Peyer's patch (tissue), 4 donors: ENCODE data around the gene PDCD4. TPM values are rescaled to one million over a fixed set of nuclear protein-coding genes. Genes with fewer than 3 reads are reported as not detected.

Source experiments
- DNase-seq, 3 donors: peaks; one replicate each; pipeline ENCODE4 v3.0.0-alpha.2; 2017 to 2019
- H3K27ac ChIP-seq, 4 donors: fragments of 200-600 bp; sonication (generic); one replicate each; pipeline ENCODE4 v1.5.1; 2016 to 2019
- H3K27me3 ChIP-seq, 2 donors: fragments of 200-600 bp; sonication (generic); one replicate each; pipeline ENCODE4 v1.5.1; 2019
- H3K36me3 ChIP-seq, 3 donors: fragments of 200-600 bp; sonication (generic); one replicate each; pipeline ENCODE4 v1.5.1; 2016 to 2019
- H3K4me1 ChIP-seq, 4 donors: fragments of 200-600 bp; sonication (generic); one replicate each; pipeline ENCODE4 v1.5.1; 2016 to 2019
- H3K4me3 ChIP-seq, 4 donors: fragments of 200-600 bp; sonication (generic); 1 replicate in 3 of 4; 2 replicates in 1 of 4; pipeline ENCODE4 v1.5.1; 2016 to 2019; ENCODE audit warnings: mild to moderate bottlenecking in 1 of 4
- H3K9me3 ChIP-seq, 4 donors: fragments of 200-600 bp; sonication (generic); one replicate each; pipeline ENCODE4 v1.5.1; 2016 to 2019; ENCODE audit warnings: mild to moderate bottlenecking in 1 of 4
- POLR2A ChIP-seq, 2 donors: fragments of 450-650 bp; IDR thresholded peaks; one replicate each; pipeline ENCODE4 v1.5.1; 2017; ENCODE audit warnings: antibody characterized with exemption in 2 of 2, mild to moderate bottlenecking in 2 of 2, moderate library complexity in 2 of 2
- total RNA-seq, 4 donors: library from RNA; depleted of rRNA; stranded (reverse); fragments of >200 nt; gene quantifications; one replicate each; pipeline ENCODE4 v1.1.0, GENCODE V29; 2016
- TF ChIP-seq, protein P1 (sequence below), 6 experiments: fragments of 450-650 bp in 4 of 6; fragments of 200-600 bp in 2 of 6; sonication (generic) in 1 of 6; IDR thresholded peaks; one replicate each; pipeline ENCODE4 v1.5.1; 2017 to 2019; ENCODE audit warnings: antibody characterized with exemption in 6 of 6, mild to moderate bottlenecking in 3 of 6, moderate library complexity in 1 of 6

PDCD4 gene
- total RNA-seq, 4 donors from 2014 or later: 301 to 538 (median 330) TPM

DNA sequence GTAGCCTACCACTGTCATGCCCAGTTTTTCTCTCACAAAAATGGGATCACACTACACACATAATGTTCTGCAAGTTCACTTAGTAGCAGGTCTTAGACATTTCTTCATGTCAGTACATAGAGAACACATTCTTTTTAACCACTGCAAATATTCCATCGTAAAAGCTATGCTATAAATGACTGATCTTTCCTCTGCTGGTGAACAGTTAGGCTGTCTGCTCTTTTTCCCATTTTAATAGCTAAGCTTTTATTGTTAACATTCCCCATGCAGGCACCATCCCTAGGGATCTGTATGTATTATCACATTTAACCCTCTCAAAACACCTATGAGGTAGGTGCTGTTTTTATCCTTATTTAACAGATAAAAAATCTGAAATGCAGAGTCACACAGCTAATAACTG lies 46.2 kb upstream of the PDCD4 start:
- H3K27ac ChIP-seq: no peak overlapping the region

DNA sequence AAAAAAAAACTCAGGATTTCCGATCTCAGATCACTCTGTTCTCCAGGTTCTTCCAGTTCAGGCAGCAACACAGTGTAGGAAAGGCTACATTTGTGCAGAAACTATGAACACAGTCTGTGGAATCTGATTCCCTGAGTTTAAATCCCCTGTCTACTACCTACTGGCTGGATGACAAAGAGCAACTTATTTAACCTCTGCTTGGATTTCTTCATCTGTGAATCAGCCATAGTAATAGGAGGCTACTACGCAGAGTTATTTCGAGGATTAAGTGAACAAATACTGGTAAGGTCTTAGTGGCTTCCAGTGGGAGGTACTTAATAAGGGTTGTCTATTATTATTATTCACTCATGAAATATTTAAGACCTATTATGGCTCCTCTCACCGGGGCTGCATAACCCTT lies 44.3 kb upstream of the PDCD4 start:
- Histone ChIP-seq H3K36me3 (no peaks in the 10 kb centered on the region), H3K4me1 (peaks cover 0 to 13% (median 0%) of the 10 kb centered on the region in 4 donors), H3K27me3 (no peaks in the 10 kb centered on the region), H3K27ac (no peak overlapping the region), H3K9me3 (no peaks in the 10 kb centered on the region), H3K4me3 (no peak overlapping the region)
- no peak for DNase-seq
- no peak for TF ChIP-seq POLR2A (IDR thresholded peaks at IDR 0.05)
- TF ChIP-seq, protein P1, sequence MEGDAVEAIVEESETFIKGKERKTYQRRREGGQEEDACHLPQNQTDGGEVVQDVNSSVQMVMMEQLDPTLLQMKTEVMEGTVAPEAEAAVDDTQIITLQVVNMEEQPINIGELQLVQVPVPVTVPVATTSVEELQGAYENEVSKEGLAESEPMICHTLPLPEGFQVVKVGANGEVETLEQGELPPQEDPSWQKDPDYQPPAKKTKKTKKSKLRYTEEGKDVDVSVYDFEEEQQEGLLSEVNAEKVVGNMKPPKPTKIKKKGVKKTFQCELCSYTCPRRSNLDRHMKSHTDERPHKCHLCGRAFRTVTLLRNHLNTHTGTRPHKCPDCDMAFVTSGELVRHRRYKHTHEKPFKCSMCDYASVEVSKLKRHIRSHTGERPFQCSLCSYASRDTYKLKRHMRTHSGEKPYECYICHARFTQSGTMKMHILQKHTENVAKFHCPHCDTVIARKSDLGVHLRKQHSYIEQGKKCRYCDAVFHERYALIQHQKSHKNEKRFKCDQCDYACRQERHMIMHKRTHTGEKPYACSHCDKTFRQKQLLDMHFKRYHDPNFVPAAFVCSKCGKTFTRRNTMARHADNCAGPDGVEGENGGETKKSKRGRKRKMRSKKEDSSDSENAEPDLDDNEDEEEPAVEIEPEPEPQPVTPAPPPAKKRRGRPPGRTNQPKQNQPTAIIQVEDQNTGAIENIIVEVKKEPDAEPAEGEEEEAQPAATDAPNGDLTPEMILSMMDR (IDR thresholded peaks at IDR 0.05): no peak

More for the DNA sequence above, 46.2 kb upstream of the PDCD4 start:
- Histone ChIP-seq H3K4me1 (peaks cover 0 to 30% (median 0%) of the 10 kb centered on the region in 4 donors), H3K4me3 (no peak overlapping the region), H3K36me3 (no peaks in the 10 kb centered on the region), H3K9me3 (no peaks in the 10 kb centered on the region), H3K27me3 (no peaks in the 10 kb centered on the region)
- DNase-seq: no peak
- no peak for TF ChIP-seq POLR2A (IDR thresholded peaks at IDR 0.05)
- TF ChIP-seq, protein P1 (IDR thresholded peaks at IDR 0.05): no peak

DNA sequence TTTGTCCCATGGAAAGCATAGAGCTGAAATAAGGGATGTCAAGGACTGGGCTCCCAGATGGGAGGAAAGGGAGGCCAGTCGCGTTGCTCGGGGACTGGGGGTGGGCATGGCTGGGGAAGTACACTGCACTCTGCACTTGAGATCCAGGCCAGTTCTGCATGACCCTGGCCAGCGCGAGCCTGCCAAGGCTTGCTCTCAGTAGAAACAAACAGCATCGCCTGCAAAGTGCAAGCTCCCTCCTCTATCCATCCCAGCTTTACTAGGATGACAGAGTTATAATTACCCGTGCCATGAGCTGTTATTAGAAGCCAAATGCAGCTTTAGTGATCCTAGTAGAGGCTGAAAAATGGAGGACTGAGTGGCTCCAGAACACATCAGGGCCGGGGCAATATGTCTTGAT lies 43.9 kb upstream of the PDCD4 start:
- TF ChIP-seq POLR2A (IDR thresholded peaks at IDR 0.05): no peak
- TF ChIP-seq, protein P1 (IDR thresholded peaks at IDR 0.05): no peak
- Histone ChIP-seq H3K27me3 (no peaks in the 10 kb centered on the region), H3K36me3 (no peaks in the 10 kb centered on the region), H3K4me3 (no peak overlapping the region), H3K4me1 (peaks cover 0 to 13% (median 0%) of the 10 kb centered on the region in 4 donors), H3K27ac (no peak overlapping the region), H3K9me3 (no peaks in the 10 kb centered on the region)
- peak in 1 of 3 donors; percentile 43 for DNase-seq

- TF ChIP-seq, protein P1 (IDR thresholded peaks at IDR 0.05): no peak
- TF ChIP-seq POLR2A (IDR thresholded peaks at IDR 0.05): no peak
- H3K36me3 ChIP-seq: no peaks in the 10 kb centered on the region
- no peak overlapping the region for H3K27ac ChIP-seq
Measured at GRCh38 chr10:110828525-110828924, 43.2 kb upstream of the PDCD4 start.

DNA sequence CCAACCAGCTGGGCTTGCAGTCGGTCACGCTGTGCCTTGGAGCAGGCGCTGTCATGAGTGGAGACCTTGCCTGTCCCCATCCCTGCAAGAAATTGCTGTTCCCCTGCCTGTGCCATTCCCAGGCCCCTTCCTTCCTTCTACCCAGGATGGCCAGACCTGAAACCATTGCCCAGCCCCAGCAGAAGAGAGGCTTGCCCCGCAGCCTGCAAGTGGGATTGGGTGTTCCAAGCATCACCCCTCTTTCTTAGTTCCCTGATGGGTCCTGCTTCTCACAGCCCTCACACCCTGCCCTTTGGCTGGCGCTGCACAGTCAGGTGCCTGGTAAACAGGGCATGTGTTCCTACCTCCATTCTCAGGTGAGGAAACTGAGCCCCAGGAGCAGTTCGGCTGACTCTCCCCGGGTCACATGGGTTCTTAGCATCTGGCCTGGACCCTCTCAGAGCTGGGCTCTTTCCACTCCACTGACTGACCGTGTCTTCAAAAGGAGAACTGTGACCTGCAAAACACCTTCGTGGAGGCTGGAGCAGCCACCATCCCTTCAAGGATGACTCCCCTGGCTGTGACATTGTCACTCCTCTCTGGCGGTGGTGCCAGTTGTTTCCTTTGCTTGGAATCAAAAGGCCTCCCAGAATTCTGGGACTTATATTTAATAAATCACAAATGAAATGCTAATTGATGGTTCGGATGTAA lies 41.9 kb upstream of the PDCD4 start:
- H3K4me3 ChIP-seq: no peak overlapping the region
- H3K4me1 ChIP-seq: peaks cover 0 to 10% (median 0%) of the 10 kb centered on the region in 4 donors
- DNase-seq: peak in 2 of 3 donors; percentile 38 to 41
- no peak overlapping the region for H3K27ac ChIP-seq
- TF ChIP-seq, protein P1 (IDR thresholded peaks at IDR 0.05): no peak
- no peak for TF ChIP-seq POLR2A (IDR thresholded peaks at IDR 0.05)
- no peaks in the 10 kb centered on the region for H3K27me3 ChIP-seq
- no peaks in the 10 kb centered on the region for H3K36me3 ChIP-seq
- H3K9me3 ChIP-seq: no peaks in the 10 kb centered on the region

More at GRCh38 chr10:110828525-110828924, 43.2 kb upstream of the PDCD4 start:
- Histone ChIP-seq H3K4me1 (peaks cover 0 to 11% (median 0%) of the 10 kb centered on the region in 4 donors), H3K27me3 (no peaks in the 10 kb centered on the region), H3K9me3 (no peaks in the 10 kb centered on the region), H3K4me3 (no peak overlapping the region)
- no peak for DNase-seq
